HG03558 (cell line): Measurements from ENCODE around the gene INPP5F.

Experiments used
- ATAC-seq: cut with Tn5 transposase; IDR thresholded peaks from one replicate; pipeline ENCODE4 v1.9.1; 2021; ENCODE audit warnings: moderate number of reproducible peaks; ENCODE audit not compliant: unreplicated experiment; ENCODE audit errors: extremely low read depth

Gene INPP5F

GRCh38 chr10:119811122-119811521 lies 85.3 kb downstream of the INPP5F start:
- ATAC-seq = no peak

GRCh38 chr10:119812684-119813083 lies 86.8 kb downstream of the INPP5F start:
- ATAC-seq = no peak

GRCh38 chr10:119815671-119816070 lies 89.8 kb downstream of the INPP5F start:
- ATAC-seq = no peak

GRCh38 chr10:119817991-119818888 lies 92.4 kb downstream of the INPP5F start:
- no peak for ATAC-seq

GRCh38 chr10:119818889-119819270 lies 93.0 kb downstream of the INPP5F start:
- ATAC-seq = no peak

- ATAC-seq = no peak
Observed at GRCh38 chr10:119821182-119821581, 95.3 kb downstream of the INPP5F start.

GRCh38 chr10:119824299-119824698 lies 98.4 kb downstream of the INPP5F start:
- ATAC-seq = no peak

- no peak for ATAC-seq
Observed at GRCh38 chr10:119826771-119827170, 100.9 kb downstream of the INPP5F start.

GRCh38 chr10:119827430-119827829 lies 101.6 kb downstream of the INPP5F start:
- ATAC-seq = no peak

- no peak for ATAC-seq
Observed at GRCh38 chr10:119829429-119829828, 103.6 kb downstream of the INPP5F start.

GRCh38 chr10:119830851-119831250 lies 105.0 kb downstream of the INPP5F start:
- no peak for ATAC-seq

- no peak for ATAC-seq
Observed at GRCh38 chr10:119831656-119832055, 105.8 kb downstream of the INPP5F start.

GRCh38 chr10:119832951-119833350 lies 107.1 kb downstream of the INPP5F start:
- no peak for ATAC-seq

GRCh38 chr10:119834188-119834587 lies 108.3 kb downstream of the INPP5F start:
- no peak for ATAC-seq

- no peak for ATAC-seq
Observed at GRCh38 chr10:119845656-119846055, 119.8 kb downstream of the INPP5F start.

- no peak for ATAC-seq
Observed at GRCh38 chr10:119849031-119849789, 123.4 kb downstream of the INPP5F start.

GRCh38 chr10:119849944-119850343 lies 124.1 kb downstream of the INPP5F start:
- ATAC-seq = no peak

- ATAC-seq = no peak
Observed at GRCh38 chr10:119852277-119852676, 126.4 kb downstream of the INPP5F start.

GRCh38 chr10:119852822-119853221 lies 127.0 kb downstream of the INPP5F start:
- ATAC-seq = no peak

- ATAC-seq = no peak
Observed at GRCh38 chr10:119853574-119853973, 127.7 kb downstream of the INPP5F start.

- ATAC-seq = no peak
Observed at GRCh38 chr10:119858063-119858462, 132.2 kb downstream of the INPP5F start.
